Stimulated activated CD8-positive, alpha-beta memory T cell treated with anti-CD3 and anti-CD28 coated beads, Interleukin-4, amount 100 ng/mL, for 4 hours (primary cell): ENCODE measurements around the gene TMEM119.

Experiments
- DNase-seq, 2 donors: peaks; one replicate each; pipeline ENCODE4 v3.0.0-alpha.2; 2020; ENCODE audit warnings: low read depth in 2 of 2, low spot score in 1 of 2

TMEM119 gene

GRCh38 chr12:108542320-108542719, 55.6 kb downstream of the TMEM119 start:
- no peak for DNase-seq
